Hepatocyte (in vitro differentiated cells): ENCODE measurements around the gene AVPI1. TPM values are rescaled to one million over a fixed set of nuclear protein-coding genes. Genes with fewer than 3 reads are reported as not detected.

ENCODE experiments used
- DNase-seq: peaks from one replicate; pipeline ENCODE4 v3.0.0-alpha.2; 2016; ENCODE audit warnings: low spot score
- H2AFZ ChIP-seq: fragments of 200-600 bp; sonication (generic); 2 replicates; pipeline ENCODE4 v1.6.0; 2016; ENCODE audit warnings: antibody characterized with exemption, mild to moderate bottlenecking
- H3K27ac ChIP-seq: fragments of 200-600 bp; sonication (generic); 2 replicates; pipeline ENCODE4 v1.5.1; 2016; ENCODE audit warnings: mild to moderate bottlenecking
- H3K27me3 ChIP-seq: fragments of 200-600 bp; sonication (generic); 2 replicates; pipeline ENCODE4 v1.6.1; 2016
- H3K36me3 ChIP-seq: fragments of 200-600 bp; sonication (generic); replicated peaks from 2 replicates; pipeline ENCODE4 v1.5.1; 2016; ENCODE audit warnings: low read depth; ENCODE audit not compliant: insufficient read depth
- H3K4me1 ChIP-seq: fragments of 200-600 bp; sonication (generic); 2 replicates; pipeline ENCODE4 v1.5.1; 2016; ENCODE audit warnings: mild to moderate bottlenecking, moderate library complexity; ENCODE audit not compliant: insufficient read depth
- H3K4me2 ChIP-seq: fragments of 200-600 bp; sonication (generic); 2 replicates; pipeline ENCODE4 v1.6.0; 2016
- H3K4me3 ChIP-seq: fragments of 200-600 bp; sonication (generic); 2 replicates; pipeline ENCODE4 v1.5.1; 2016; ENCODE audit warnings: mild to moderate bottlenecking
- H3K79me2 ChIP-seq: fragments of 200-600 bp; sonication (generic); 2 replicates; pipeline ENCODE4 v1.6.0; 2017; ENCODE audit warnings: mild to moderate bottlenecking
- H3K9me2 ChIP-seq: fragments of 200-600 bp; sonication (generic); replicated peaks from 2 replicates; pipeline ENCODE4 v1.6.0; 2017; ENCODE audit warnings: mild to moderate bottlenecking; ENCODE audit not compliant: insufficient read depth
- H3K9me3 ChIP-seq: fragments of 200-600 bp; sonication (generic); 2 replicates; pipeline ENCODE4 v1.5.1; 2016; ENCODE audit warnings: low read depth, mild to moderate bottlenecking
- H4K20me1 ChIP-seq: fragments of 200-600 bp; sonication (generic); 2 replicates; pipeline ENCODE4 v1.6.0; 2016; ENCODE audit warnings: mild to moderate bottlenecking; ENCODE audit not compliant: insufficient read depth, poor library complexity, severe bottlenecking
- EZH2 ChIP-seq: fragments of 200-600 bp; sonication (generic); IDR thresholded peaks from 2 replicates; pipeline ENCODE4 v1.6.1; 2016; ENCODE audit warnings: antibody characterized with exemption, mild to moderate bottlenecking, borderline replicate concordance
- EZH2phosphoT487 ChIP-seq: fragments of 200-600 bp; sonication (generic); IDR thresholded peaks from one replicate; pipeline ENCODE4 v1.6.1; 2018; ENCODE audit warnings: antibody characterized with exemption, mild to moderate bottlenecking, low read depth, moderate library complexity; ENCODE audit not compliant: unreplicated experiment, severe bottlenecking
- WGBS: methylation state at CpG from one replicate; pipeline ENCODE4 v1.1.6; 2016; ENCODE audit warnings: low lambda C conversion rate; ENCODE audit errors: missing lambda C conversion rate; 5-methylcytosine and 5-hydroxymethylcytosine counted together
- polyA plus RNA-seq: library from polyadenylated mRNA; unstranded; fragments of >200 nt; fragmentation: Nextera tagmentation; extraction: Ambion mirVana; gene quantifications from 2 replicates; pipeline ENCODE4 v1.2.1, GENCODE V29; 2016
- total RNA-seq: library from RNA; depleted of rRNA; stranded (reverse); fragments of >200 nt; gene quantifications from 2 replicates; pipeline ENCODE4 v1.2.3, GENCODE V29; 2014
- TF ChIP-seq, protein P1 (sequence below): fragments of 200-600 bp; sonication (generic); IDR thresholded peaks from 2 replicates; pipeline ENCODE4 v1.5.1; 2016; ENCODE audit warnings: antibody characterized with exemption, mild to moderate bottlenecking; ENCODE audit not compliant: poor library complexity

The AVPI1 gene
- total and polyA plus RNA-seq, 2 experiments from 2014 or later: 26.4 to 34.1 TPM

DNA sequence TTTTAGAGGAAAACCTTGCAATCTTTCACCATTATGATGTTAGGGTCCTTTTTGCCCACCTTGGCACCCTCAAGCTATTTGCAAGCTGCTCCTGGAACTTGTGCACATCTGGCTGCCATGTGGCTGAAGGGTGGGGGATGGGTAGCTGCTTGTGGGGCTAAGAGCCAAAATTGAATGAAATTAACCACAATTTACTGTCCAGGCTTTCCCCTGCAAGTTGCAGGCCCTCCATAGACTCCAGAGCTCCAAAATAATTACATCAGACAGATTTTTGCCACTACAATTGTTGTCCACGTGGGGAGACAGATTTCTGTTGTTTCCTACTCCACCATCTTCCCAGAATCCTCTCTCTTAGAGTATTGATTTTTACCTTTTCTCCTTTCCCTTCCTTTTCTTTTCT is 27.5 kb downstream of the AVPI1 start:
- no peaks in the 10 kb centered on the region for H3K27me3 ChIP-seq
- peaks cover 6% of the 10 kb centered on the region for H3K79me2 ChIP-seq
- H3K4me1 ChIP-seq: peaks cover 6% of the 10 kb centered on the region
- H3K36me3 ChIP-seq: no peaks in the 10 kb centered on the region
- no peak for DNase-seq
- H3K4me2 ChIP-seq: no peak overlapping the region
- H3K27ac ChIP-seq: no peak overlapping the region
- 39% methylated on average over 1 of the region's 1 CpG for WGBS
- TF ChIP-seq, protein P1, sequence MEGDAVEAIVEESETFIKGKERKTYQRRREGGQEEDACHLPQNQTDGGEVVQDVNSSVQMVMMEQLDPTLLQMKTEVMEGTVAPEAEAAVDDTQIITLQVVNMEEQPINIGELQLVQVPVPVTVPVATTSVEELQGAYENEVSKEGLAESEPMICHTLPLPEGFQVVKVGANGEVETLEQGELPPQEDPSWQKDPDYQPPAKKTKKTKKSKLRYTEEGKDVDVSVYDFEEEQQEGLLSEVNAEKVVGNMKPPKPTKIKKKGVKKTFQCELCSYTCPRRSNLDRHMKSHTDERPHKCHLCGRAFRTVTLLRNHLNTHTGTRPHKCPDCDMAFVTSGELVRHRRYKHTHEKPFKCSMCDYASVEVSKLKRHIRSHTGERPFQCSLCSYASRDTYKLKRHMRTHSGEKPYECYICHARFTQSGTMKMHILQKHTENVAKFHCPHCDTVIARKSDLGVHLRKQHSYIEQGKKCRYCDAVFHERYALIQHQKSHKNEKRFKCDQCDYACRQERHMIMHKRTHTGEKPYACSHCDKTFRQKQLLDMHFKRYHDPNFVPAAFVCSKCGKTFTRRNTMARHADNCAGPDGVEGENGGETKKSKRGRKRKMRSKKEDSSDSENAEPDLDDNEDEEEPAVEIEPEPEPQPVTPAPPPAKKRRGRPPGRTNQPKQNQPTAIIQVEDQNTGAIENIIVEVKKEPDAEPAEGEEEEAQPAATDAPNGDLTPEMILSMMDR: no peak
- no peak for TF ChIP-seq EZH2
- no peak for TF ChIP-seq EZH2phosphoT487
- no peaks in the 10 kb centered on the region for H4K20me1 ChIP-seq
- H3K4me3 ChIP-seq: no peak overlapping the region
- no peaks in the 10 kb centered on the region for H3K9me3 ChIP-seq
- no peak overlapping the region for H2AFZ ChIP-seq
- H3K9me2 ChIP-seq: no peaks in the 10 kb centered on the region

DNA sequence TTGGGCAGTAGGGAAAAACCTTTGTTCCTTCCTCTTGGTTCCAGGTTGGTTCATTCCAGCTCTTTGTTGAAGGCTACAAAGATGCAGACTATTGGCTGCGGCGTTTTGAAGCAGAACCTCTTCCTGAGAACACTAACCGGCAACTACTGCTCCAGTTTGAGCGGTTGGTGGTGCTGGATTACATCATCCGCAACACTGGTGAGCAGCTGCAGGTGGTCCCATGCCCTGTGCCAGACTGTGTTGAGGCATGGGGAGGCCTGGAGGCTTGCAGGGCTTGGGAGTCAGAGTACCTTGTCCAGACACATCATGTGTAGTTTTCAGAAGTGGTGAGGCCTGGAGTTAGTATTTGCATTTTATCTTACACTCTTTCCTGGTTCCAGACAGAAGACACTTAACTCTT is 30.3 kb downstream of the AVPI1 start:
- Histone ChIP-seq H3K36me3 (no peaks in the 10 kb centered on the region), H3K27ac (no peak overlapping the region), H3K27me3 (no peaks in the 10 kb centered on the region), H3K4me1 (no peaks in the 10 kb centered on the region), H2AFZ (no peak overlapping the region), H3K4me2 (no peak overlapping the region), H3K79me2 (peaks cover 5% of the 10 kb centered on the region), H3K9me3 (no peaks in the 10 kb centered on the region), H4K20me1 (no peaks in the 10 kb centered on the region), H3K9me2 (no peaks in the 10 kb centered on the region), H3K4me3 (no peak overlapping the region)
- WGBS: 98% methylated on average over 5 of the region's 5 CpGs
- TF ChIP-seq, protein P1: no peak
- TF ChIP-seq EZH2 (no peak), EZH2phosphoT487 (no peak)
- DNase-seq: no peak

DNA sequence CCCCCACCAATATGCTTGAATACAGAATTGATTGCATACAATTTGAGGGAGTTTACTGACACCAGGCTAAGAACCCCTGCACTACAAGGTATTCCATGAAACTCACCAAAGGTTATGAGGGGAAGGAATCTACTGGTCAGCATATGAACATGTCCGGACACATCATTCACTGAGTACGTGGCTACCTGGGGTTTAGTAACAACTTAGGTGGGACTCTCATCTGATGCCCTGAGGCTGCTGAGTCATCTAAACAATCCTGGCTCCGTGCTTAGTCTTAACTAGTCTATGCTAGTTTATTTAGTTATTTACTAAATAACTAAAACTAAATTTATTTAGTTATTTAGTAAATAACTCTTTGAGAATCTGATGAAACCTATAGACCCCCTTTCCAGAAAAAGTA is 35.3 kb downstream of the AVPI1 start:
- Histone ChIP-seq H3K4me2 (no peak overlapping the region), H3K27ac (no peak overlapping the region)

More for the DNA sequence above, 35.3 kb downstream of the AVPI1 start:
- Histone ChIP-seq H3K27me3 (no peaks in the 10 kb centered on the region), H3K9me2 (no peaks in the 10 kb centered on the region), H2AFZ (no peak overlapping the region), H3K79me2 (peaks cover 46% of the 10 kb centered on the region), H4K20me1 (no peaks in the 10 kb centered on the region), H3K36me3 (no peaks in the 10 kb centered on the region), H3K4me1 (peaks cover 10% of the 10 kb centered on the region), H3K4me3 (no peak overlapping the region), H3K9me3 (no peaks in the 10 kb centered on the region)
- DNase-seq: no peak
- WGBS: 78% methylated on average over 3 of the region's 3 CpGs
- TF ChIP-seq, protein P1: no peak
- TF ChIP-seq EZH2phosphoT487 (no peak), EZH2 (no peak)
